K562 (cell line): ENCODE results near the gene SLC39A11. TPM values are rescaled to one million over a fixed set of nuclear protein-coding genes. Genes with fewer than 3 reads are reported as not detected.

Source experiments
- BCOR ChIP-seq: fragments of 450-650 bp; IDR thresholded peaks from 2 replicates; pipeline ENCODE4 v1.6.1; 2016
- E2F6 ChIP-seq, 2 experiments: IDR thresholded peaks; 2 replicates each; pipeline ENCODE4 v1.6.1; 2011; ENCODE audit warnings: borderline replicate concordance in 1 of 2, control low read depth in 1 of 2, low read depth in 1 of 2, low read length in 1 of 2, mild to moderate bottlenecking in 1 of 2, mixed read lengths in 1 of 2, moderate library complexity in 1 of 2; ENCODE audit not compliant: insufficient read depth in 1 of 2, insufficient read length in 1 of 2, poor library complexity in 1 of 2, severe bottlenecking in 1 of 2; ENCODE audit errors: extremely low read depth in 1 of 2
- HDAC2 ChIP-seq: fragments of 450-650 bp; IDR thresholded peaks from 2 replicates; pipeline ENCODE4 v1.6.1; 2016; ENCODE audit warnings: mild to moderate bottlenecking
- L3MBTL2 ChIP-seq: fragments of 450-650 bp; IDR thresholded peaks from 2 replicates; pipeline ENCODE4 v1.6.1; 2016; ENCODE audit warnings: mild to moderate bottlenecking, moderate library complexity
- MTA3 ChIP-seq: fragments of 450-650 bp; formaldehyde crosslinking; IDR thresholded peaks from 2 replicates; pipeline ENCODE4 v1.6.1; 2017; ENCODE audit warnings: mild to moderate bottlenecking, borderline replicate concordance
- MXI1 ChIP-seq: IDR thresholded peaks from 2 replicates; pipeline ENCODE4 v1.6.1; 2011; ENCODE audit warnings: low read depth, mild to moderate bottlenecking, improper control_type of control experiment, low read length
- MYC ChIP-seq, 2 experiments: fragments of 250-450 bp in 1 of 2; sonication (Bioruptor Pico) in 1 of 2; IDR thresholded peaks; 2 replicates each; pipeline versions ENCODE4 v1.5.1 to v1.6.1; 2012 to 2021; ENCODE audit warnings: low read depth in 2 of 2, borderline replicate concordance in 1 of 2, improper control_type of control experiment in 1 of 2, low read length in 1 of 2, mild to moderate bottlenecking in 1 of 2, moderate library complexity in 1 of 2
- NCOA1 ChIP-seq: fragments of 450-650 bp; IDR thresholded peaks from 2 replicates; pipeline ENCODE4 v1.6.1; 2016; ENCODE audit warnings: low read depth
- NCOA6 ChIP-seq: fragments of 450-650 bp; IDR thresholded peaks from 2 replicates; pipeline ENCODE4 v1.6.1; 2017; ENCODE audit warnings: mild to moderate bottlenecking
- NFIC ChIP-seq: fragments of 450-650 bp; IDR thresholded peaks from 2 replicates; pipeline ENCODE4 v1.6.1; 2017; ENCODE audit warnings: mild to moderate bottlenecking, inconsistent platforms
- NRF1 ChIP-seq, 2 experiments: fragments of 450-650 bp; IDR thresholded peaks in 1 of 2; conservative IDR thresholded peaks in 1 of 2; 2 replicates each; pipeline ENCODE4 v1.6.1; 2014; ENCODE audit warnings: mild to moderate bottlenecking in 2 of 2
- POLR2G ChIP-seq: fragments of 200-400 bp; formaldehyde crosslinking; IDR thresholded peaks from 2 replicates; pipeline ENCODE4 v1.6.1; 2017; ENCODE audit warnings: low read depth, mild to moderate bottlenecking, antibody characterized with exemption, low read length, moderate library complexity
- PRMT5 ChIP-seq: sonication (generic); formaldehyde crosslinking; IDR thresholded peaks from 2 replicates; pipeline ENCODE4 v1.5.0; 2020; ENCODE audit warnings: missing genetic modification reagents
- REST ChIP-seq, 2 experiments: fragments of 450-650 bp; formaldehyde crosslinking in 1 of 2; IDR thresholded peaks; 2 replicates each; pipeline versions ENCODE4 v1.4.0 to v1.6.1; 2014 to 2020; ENCODE audit warnings: mild to moderate bottlenecking in 2 of 2, borderline replicate concordance in 1 of 2, low read depth in 1 of 2
- SAP30 ChIP-seq: fragments of 200-600 bp; sonication (generic); IDR thresholded peaks from 2 replicates; pipeline ENCODE4 v1.6.1; 2012; ENCODE audit warnings: borderline replicate concordance, low read depth, mild to moderate bottlenecking, moderate library complexity, low read length, control low read depth, inconsistent platforms; ENCODE audit not compliant: insufficient read depth, poor library complexity, severe bottlenecking
- SRSF1 ChIP-seq: fragments of 200-400 bp; formaldehyde crosslinking; IDR thresholded peaks from 2 replicates; pipeline ENCODE4 v1.6.1; 2017; ENCODE audit warnings: mild to moderate bottlenecking, low read depth, low read length, moderate library complexity
- ZNF3 ChIP-seq: fragments of 250-450 bp; sonication (Bioruptor Pico); IDR thresholded peaks from 2 replicates; pipeline ENCODE4 v1.5.0; 2021; ENCODE audit warnings: mild to moderate bottlenecking, moderate library complexity
- ZNF408 ChIP-seq: fragments of 250-450 bp; sonication (Bioruptor Pico); IDR thresholded peaks from 2 replicates; pipeline ENCODE4 v1.4.0; 2020; ENCODE audit warnings: low read depth, mild to moderate bottlenecking, moderate library complexity
- ZNF780A ChIP-seq: fragments of 250-450 bp; sonication (Bioruptor Pico); IDR thresholded peaks from 2 replicates; pipeline ENCODE4 v1.5.0; 2021; ENCODE audit warnings: mild to moderate bottlenecking
- polyA plus RNA-seq, 8 experiments: library from polyadenylated mRNA; depleted of rRNA in 4 of 8; stranded (reverse) in 5 of 8; unstranded in 3 of 8; fragments of >200 nt; fragmentation: Nextera tagmentation in 2 of 8; fragmentation: Illumina TruSeq in 1 of 8; extraction: Ambion mirVana in 2 of 8; extraction: Trizol in 1 of 8; gene quantifications; 2 replicates each; pipeline versions ENCODE4 v1.2.1 to v1.2.3, GENCODE V29; 2011 to 2014; ENCODE audit warnings: inconsistent platforms in 1 of 8, missing spikeins in 1 of 8
- total RNA-seq, 7 experiments: library from RNA; depleted of rRNA in 6 of 7; stranded (reverse); fragments of >200 nt in 6 of 7; fragmentation: Illumina TruSeq in 2 of 7; extraction: Trizol in 2 of 7; gene quantifications; 2 replicates each; pipeline versions ENCODE4 v1.2.1 to v1.2.3, GENCODE V29; 2011 to 2021; ENCODE audit warnings: low replicate concordance in 1 of 7

SLC39A11 gene
- total and polyA plus RNA-seq, 9 of the 15 experiments (the other 6 are each of a cell fraction or from before 2014, with no cell fraction given) = 10.5 to 26.4 (median 13.4) TPM

- TF ChIP-seq L3MBTL2 = peak; percentile 78
- peak; percentile 38 to 51; a peak in 3 of 4 replicates for TF ChIP-seq NRF1 (conservative IDR thresholded peaks at IDR 0.05 in 1 of 2, IDR thresholded peaks at IDR 0.05 in 1 of 2)
- TF ChIP-seq MXI1 = peak; percentile 98
- no peak for TF ChIP-seq PRMT5 (CRISPR knock-in tag)
- no peak for TF ChIP-seq NCOA1
- TF ChIP-seq MTA3 = peak; percentile 43; the same call in 1 of the 2 replicates
- TF ChIP-seq REST (IDR thresholded peaks at IDR 0.05; ENCODE audit: borderline replicate concordance) = peak; percentile 55
- TF ChIP-seq REST (CRISPR knock-in tag; IDR thresholded peaks at IDR 0.05; ENCODE audit: low read depth) = no peak
- TF ChIP-seq ZNF3 (CRISPR knock-in tag) = no peak
- TF ChIP-seq NFIC = peak; percentile 54
- TF ChIP-seq ZNF408 (CRISPR knock-in tag) = no peak
- TF ChIP-seq BCOR = 0 out of 2 replicates have a peak, but pooled peaks have one; percentile 25
- TF ChIP-seq SAP30 = peak; percentile 83
- no peak for TF ChIP-seq ZNF780A (CRISPR knock-in tag)
- peak; percentile 91 for TF ChIP-seq POLR2G
- peak; percentile 97 for TF ChIP-seq MYC (IDR thresholded peaks at IDR 0.05; ENCODE audit: low read depth, low read length)
- no peak for TF ChIP-seq MYC (CRISPR knock-in tag; IDR thresholded peaks at IDR 0.05; ENCODE audit: borderline replicate concordance, low read depth)
- TF ChIP-seq HDAC2 = peak; percentile 79
- TF ChIP-seq NCOA6 = no peak
- peak; percentile 75 to 89 for TF ChIP-seq E2F6 (IDR thresholded peaks at IDR 0.05; ENCODE audit: borderline replicate concordance in 1 of 2, extremely low read depth in 1 of 2, insufficient read depth in 1 of 2, insufficient read length in 1 of 2, low read depth in 1 of 2, low read length in 1 of 2, poor library complexity in 1 of 2, severe bottlenecking in 1 of 2)
- TF ChIP-seq SRSF1 = 0 out of 2 replicates have a peak, but pooled peaks have one; percentile 68
Observed at GRCh38 chr17:73092523-73093135, at the start of gene SLC39A11 (continued).
